Natural killer cell (primary cell): Measurements from ENCODE around the gene IRF7. TPM values are rescaled to one million over a fixed set of nuclear protein-coding genes. Genes with fewer than 3 reads are reported as not detected.
"Not testable (repeated sequence)": the region's sequence is repeated elsewhere in the genome, so short reads cannot be mapped to it uniquely, and the experiment has no call there.

Source experiments
- ATAC-seq, 3 donors: fragments of 150-1000 bp in 2 of 3; fragments of 200-7000 bp in 1 of 3; cut with Tn5 transposase; 1 replicate in 1 of 3; 2 replicates in 2 of 3; pipeline ENCODE4 v1.10.0; 2021; ENCODE audit warnings: mild to moderate bottlenecking in 2 of 3, moderate library complexity in 2 of 3
- DNase-seq, 2 donors: peaks; one replicate each; pipeline versions ENCODE4 v3.0.0 to v3.0.0-alpha.2; 2013 to 2021; ENCODE audit warnings: mixed read lengths in 1 of 2
- H3K27ac ChIP-seq: one replicate; pipeline ENCODE4 v1.5.1; 2013; ENCODE audit warnings: mild to moderate bottlenecking, low read length
- H3K27me3 ChIP-seq: one replicate; pipeline ENCODE4 v1.6.1; 2013; ENCODE audit warnings: low read length; ENCODE audit not compliant: control insufficient read depth, insufficient read depth
- H3K36me3 ChIP-seq: one replicate; pipeline ENCODE4 v1.6.1; 2013; ENCODE audit warnings: low read length; ENCODE audit not compliant: control insufficient read depth, insufficient read depth
- H3K4me1 ChIP-seq: one replicate; pipeline ENCODE4 v1.6.1; 2013; ENCODE audit warnings: low read length; ENCODE audit not compliant: control insufficient read depth, insufficient read depth
- H3K4me3 ChIP-seq: one replicate; pipeline ENCODE4 v1.5.1; 2013; ENCODE audit warnings: low read length
- H3K9me3 ChIP-seq: one replicate; pipeline ENCODE4 v1.6.1; 2013; ENCODE audit warnings: low read length; ENCODE audit not compliant: control insufficient read depth, insufficient read depth
- H3K27ac Mint-ChIP-seq, 2 donors: one replicate each; pipeline ENCODE4 v1.8.0; 2022; ENCODE audit warnings: mild to moderate bottlenecking in 2 of 2, mixed read lengths in 2 of 2, moderate library complexity in 1 of 2
- H3K27me3 Mint-ChIP-seq, 2 donors: one replicate each; pipeline ENCODE4 v1.8.0; 2022; ENCODE audit warnings: low read depth in 2 of 2, mixed read lengths in 2 of 2
- H3K36me3 Mint-ChIP-seq: one replicate; pipeline ENCODE4 v1.8.0; 2022; ENCODE audit warnings: mixed read lengths
- H3K4me1 Mint-ChIP-seq, 2 donors: one replicate each; pipeline ENCODE4 v1.8.0; 2022; ENCODE audit warnings: mixed read lengths in 2 of 2
- H3K4me3 Mint-ChIP-seq: one replicate; pipeline ENCODE4 v1.8.0; 2022; ENCODE audit warnings: mild to moderate bottlenecking, moderate library complexity, mixed read lengths
- H3K9me3 Mint-ChIP-seq, 2 donors: one replicate each; pipeline ENCODE4 v1.8.0; 2022; ENCODE audit warnings: mixed read lengths in 2 of 2
- WGBS: methylation state at CpG from one replicate; pipeline ENCODE4 v1.1.7; 2013; ENCODE audit warnings: missing lambda C conversion rate; ENCODE audit not compliant: insufficient coverage; 5-methylcytosine and 5-hydroxymethylcytosine counted together
- intact Hi-C: fragments of 100-400 bp; cut with micrococcal nuclease; formaldehyde crosslinking; loops from one replicate; pipeline ENCODE4 v1.14.2; 2022
- total RNA-seq, 4 donors: library from RNA; stranded (reverse); fragments of 120-200 nt in 1 of 4; gene quantifications; one replicate each; pipeline versions ENCODE4 v1.2.3 to v1.2.4, GENCODE V29; 2013 to 2022
- TF ChIP-seq, protein P1 (sequence below): fragments of 200-600 bp; IDR thresholded peaks from one replicate; pipeline ENCODE4 v1.8.0; 2022; ENCODE audit warnings: antibody characterized with exemption

The IRF7 gene
- total RNA-seq, 3 donors from 2014 or later (not counting 1 experiment from before 2014, with no cell fraction given) = 63.3 to 97.3 (median 77.3) TPM

DNA sequence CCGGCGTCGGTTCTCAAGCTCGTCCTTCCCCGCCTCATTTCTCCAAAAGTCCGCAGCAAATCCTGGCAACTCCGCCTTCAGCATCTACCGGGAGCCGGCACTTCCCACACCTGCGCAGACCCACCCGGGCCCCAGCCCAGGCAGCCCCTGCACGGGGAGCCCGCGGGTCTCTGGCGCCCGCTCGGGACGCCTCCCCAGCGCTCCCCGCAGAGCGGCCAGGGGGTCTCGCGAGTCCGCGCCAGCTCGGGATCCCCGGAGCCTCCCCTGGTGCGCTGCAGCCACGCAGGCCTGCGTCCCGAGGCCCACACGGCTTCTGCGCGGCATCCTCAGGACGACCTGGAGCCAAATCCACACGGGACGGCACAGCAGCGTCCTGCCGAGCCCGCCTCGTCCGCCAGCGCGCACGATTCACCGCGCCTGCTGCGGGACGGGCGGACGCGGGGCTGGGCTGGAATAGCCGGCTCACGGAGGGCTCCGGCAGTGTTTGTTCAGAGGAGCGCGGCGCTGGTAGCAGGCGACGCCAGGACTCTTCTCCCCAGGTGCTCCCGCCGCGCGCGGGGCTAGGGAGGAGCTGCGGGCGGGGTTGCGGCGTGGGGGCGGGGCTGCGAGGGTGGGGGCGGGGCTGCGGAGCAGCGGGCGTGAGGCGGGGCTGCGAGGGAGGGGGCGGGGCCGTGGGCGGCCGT lies 40.3 kb downstream of the IRF7 start:
- H3K36me3 Mint-ChIP-seq = no peaks in the 10 kb centered on the region
- peaks cover 3% of the 10 kb centered on the region for H3K27me3 ChIP-seq
- intact Hi-C loops = loop anchor here (5.0 kb wide), 1 partner anchor 42 kb away; the partner anchor contains the start of gene IRF7
- H3K27ac Mint-ChIP-seq = peak overlapping the region in 1 of 2 donors; percentile 93
- H3K9me3 Mint-ChIP-seq = no peaks in the 10 kb centered on the region
- no peak overlapping the region for H3K27ac ChIP-seq
- peaks cover 34 to 47% of the 10 kb centered on the region in 2 donors for H3K4me1 Mint-ChIP-seq
- peak overlapping the region; percentile 86 for H3K4me3 Mint-ChIP-seq
- DNase-seq (no peak), ATAC-seq (no peak)
- 1% methylated on average over 63 of the region's 81 CpGs for WGBS
- H3K9me3 ChIP-seq = no peaks in the 10 kb centered on the region
- no peaks in the 10 kb centered on the region for H3K36me3 ChIP-seq
- H3K4me1 ChIP-seq = peaks cover 44% of the 10 kb centered on the region
- TF ChIP-seq, protein P1, sequence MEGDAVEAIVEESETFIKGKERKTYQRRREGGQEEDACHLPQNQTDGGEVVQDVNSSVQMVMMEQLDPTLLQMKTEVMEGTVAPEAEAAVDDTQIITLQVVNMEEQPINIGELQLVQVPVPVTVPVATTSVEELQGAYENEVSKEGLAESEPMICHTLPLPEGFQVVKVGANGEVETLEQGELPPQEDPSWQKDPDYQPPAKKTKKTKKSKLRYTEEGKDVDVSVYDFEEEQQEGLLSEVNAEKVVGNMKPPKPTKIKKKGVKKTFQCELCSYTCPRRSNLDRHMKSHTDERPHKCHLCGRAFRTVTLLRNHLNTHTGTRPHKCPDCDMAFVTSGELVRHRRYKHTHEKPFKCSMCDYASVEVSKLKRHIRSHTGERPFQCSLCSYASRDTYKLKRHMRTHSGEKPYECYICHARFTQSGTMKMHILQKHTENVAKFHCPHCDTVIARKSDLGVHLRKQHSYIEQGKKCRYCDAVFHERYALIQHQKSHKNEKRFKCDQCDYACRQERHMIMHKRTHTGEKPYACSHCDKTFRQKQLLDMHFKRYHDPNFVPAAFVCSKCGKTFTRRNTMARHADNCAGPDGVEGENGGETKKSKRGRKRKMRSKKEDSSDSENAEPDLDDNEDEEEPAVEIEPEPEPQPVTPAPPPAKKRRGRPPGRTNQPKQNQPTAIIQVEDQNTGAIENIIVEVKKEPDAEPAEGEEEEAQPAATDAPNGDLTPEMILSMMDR = no peak
- H3K27me3 Mint-ChIP-seq = peaks cover 0 to 10% of the 10 kb centered on the region in 2 donors
- peak overlapping the region; percentile 30 for H3K4me3 ChIP-seq

DNA sequence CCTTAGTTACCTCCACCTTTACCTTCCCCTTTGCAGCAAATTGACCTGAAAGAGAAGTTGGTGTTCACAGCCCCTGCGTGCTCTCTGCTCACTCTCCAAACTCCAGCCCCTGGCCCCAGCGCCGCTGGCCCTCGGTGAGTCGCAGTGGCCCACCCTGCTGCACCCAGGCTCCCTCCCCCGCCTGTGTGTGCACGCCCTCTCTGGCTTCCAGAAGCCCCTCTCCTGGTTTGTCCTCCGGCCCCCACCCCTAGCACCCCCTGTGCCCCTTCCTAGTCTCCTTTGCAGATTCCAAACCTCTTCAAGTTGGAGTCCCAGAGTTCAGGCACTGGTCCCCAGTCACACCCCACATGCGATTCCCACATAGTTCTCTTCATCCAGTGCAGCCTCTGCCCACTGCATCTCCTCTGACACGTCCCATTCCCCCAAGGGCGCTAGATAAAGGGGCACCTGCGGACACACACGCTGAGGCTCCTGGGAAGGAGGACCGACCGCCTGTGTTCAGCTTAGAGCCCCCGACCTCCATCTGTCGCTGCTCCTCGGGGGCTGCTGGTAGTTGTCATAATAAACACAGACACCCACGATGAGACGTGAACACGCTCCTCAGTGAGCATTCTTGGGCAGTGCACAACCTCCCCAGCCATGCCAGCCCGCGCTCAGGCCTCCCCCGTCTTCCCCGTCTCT lies 41.0 kb downstream of the IRF7 start:
- no peak overlapping the region for H3K27ac ChIP-seq
- peaks cover 28 to 40% of the 10 kb centered on the region in 2 donors for H3K4me1 Mint-ChIP-seq
- no peak overlapping the region for H3K4me3 ChIP-seq
- H3K36me3 Mint-ChIP-seq = no peaks in the 10 kb centered on the region
- peak overlapping the region in 1 of 2 donors; percentile 93 for H3K27ac Mint-ChIP-seq
- H3K9me3 ChIP-seq = no peaks in the 10 kb centered on the region
- peaks cover 40% of the 10 kb centered on the region for H3K4me1 ChIP-seq
- H3K27me3 Mint-ChIP-seq = peaks cover 0 to 10% of the 10 kb centered on the region in 2 donors
- H3K4me3 Mint-ChIP-seq = peak overlapping the region; percentile 86
- no peaks in the 10 kb centered on the region for H3K36me3 ChIP-seq
- TF ChIP-seq, protein P1 = no peak
- intact Hi-C loops = loop anchor here (5.0 kb wide), 2 partner anchors 43 to 187 kb away; partner anchors contain the start of gene IRF7
- DNase-seq (peak in 1 of 2 donors; percentile 53), ATAC-seq (no peak)
- H3K27me3 ChIP-seq = peaks cover 3% of the 10 kb centered on the region
- WGBS = 33% methylated on average over 25 of the region's 25 CpGs
- H3K9me3 Mint-ChIP-seq = no peaks in the 10 kb centered on the region

DNA sequence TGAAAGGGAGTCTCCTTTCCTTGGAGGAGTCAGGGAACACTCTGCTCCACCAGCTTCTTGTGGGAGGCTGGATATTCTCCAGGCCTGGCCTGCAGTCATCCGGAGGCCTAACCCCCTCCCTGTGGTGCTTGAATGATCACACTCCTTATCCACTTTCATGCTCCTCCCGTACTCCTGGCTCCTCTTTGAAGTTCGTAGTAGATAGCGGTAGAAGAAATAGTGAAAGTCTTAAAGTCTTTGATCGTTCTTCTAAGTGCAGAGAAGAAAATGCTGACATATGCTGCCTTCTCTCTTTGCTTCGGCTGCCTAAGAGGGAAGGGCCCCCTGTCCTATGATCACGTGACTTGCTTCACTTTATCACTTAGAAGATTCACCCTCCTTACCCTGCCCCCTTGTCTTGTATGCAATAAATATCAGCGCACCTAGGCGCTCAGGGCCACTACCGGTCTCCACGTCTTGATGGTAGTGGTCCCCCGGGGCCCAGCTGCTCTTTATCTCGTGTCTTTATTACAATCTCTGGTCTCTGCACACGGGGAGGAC lies 41.6 kb downstream of the IRF7 start:
- not testable (repeated sequence) for ATAC-seq, H3K27me3 ChIP-seq, H3K36me3 Mint-ChIP-seq, H3K9me3 ChIP-seq, H3K27ac ChIP-seq, H3K4me3 ChIP-seq, H3K36me3 ChIP-seq, H3K27ac Mint-ChIP-seq, H3K9me3 Mint-ChIP-seq
- Mint-ChIP-seq H3K27me3 (peaks cover 0 to 10% of the 10 kb centered on the region in 2 donors), H3K4me3 (peak overlapping the region; percentile 86), H3K4me1 (peaks cover 21 to 36% of the 10 kb centered on the region in 2 donors)
- DNase-seq = peak in 1 of 2 donors; percentile 57
- peaks cover 40% of the 10 kb centered on the region for H3K4me1 ChIP-seq
- intact Hi-C loops = loop anchor here (5.0 kb wide), 1 partner anchor 187 kb away; no protein-coding TSS in a partner anchor
- WGBS = 52% methylated on average over 12 of the region's 14 CpGs
